ENCODE measurements around the gene HEPHL1.
"Not testable (repeated sequence)": the region's sequence is repeated elsewhere in the genome, so short reads cannot be mapped to it uniquely, and the experiment has no call there.

Gene HEPHL1

DNA sequence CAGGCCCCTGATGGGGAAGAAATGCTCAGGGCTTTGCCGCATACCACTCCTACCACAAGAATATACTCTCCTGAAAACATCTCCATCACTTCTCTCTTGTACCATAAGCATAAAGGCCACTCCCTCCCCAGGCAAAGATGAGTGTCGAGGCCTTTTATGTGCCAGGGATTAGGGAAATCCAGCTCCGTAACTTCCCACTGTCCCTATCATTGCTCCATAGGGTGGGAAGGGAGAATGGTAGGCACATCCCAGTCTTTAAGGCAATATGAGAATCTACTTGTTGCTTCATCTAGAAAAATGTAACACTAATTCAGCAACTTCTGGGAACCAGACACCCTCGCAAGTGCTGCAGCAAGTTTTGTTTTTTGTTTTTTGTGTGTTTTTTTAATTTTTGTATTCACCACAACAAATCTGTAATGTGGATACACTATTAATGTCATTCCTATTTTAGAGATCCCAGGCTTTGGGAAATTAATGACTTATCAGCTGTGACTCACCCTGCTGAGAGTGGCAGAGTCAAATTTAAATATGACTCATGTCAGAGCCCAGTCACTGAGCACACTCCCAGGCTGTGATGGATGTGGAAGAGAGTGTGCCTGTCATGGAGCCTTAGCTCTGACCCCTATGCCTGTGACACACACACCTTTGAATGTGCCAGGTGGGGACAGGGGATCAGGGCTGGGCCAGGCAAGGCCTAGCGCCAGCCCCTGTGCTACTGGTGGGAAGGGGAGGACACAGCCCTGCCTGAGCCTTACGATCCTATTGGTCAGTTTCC lies 130.9 kb downstream of the HEPHL1 start:
- DNase-seq (ENCODE audit: low read depth), result no peak

DNA sequence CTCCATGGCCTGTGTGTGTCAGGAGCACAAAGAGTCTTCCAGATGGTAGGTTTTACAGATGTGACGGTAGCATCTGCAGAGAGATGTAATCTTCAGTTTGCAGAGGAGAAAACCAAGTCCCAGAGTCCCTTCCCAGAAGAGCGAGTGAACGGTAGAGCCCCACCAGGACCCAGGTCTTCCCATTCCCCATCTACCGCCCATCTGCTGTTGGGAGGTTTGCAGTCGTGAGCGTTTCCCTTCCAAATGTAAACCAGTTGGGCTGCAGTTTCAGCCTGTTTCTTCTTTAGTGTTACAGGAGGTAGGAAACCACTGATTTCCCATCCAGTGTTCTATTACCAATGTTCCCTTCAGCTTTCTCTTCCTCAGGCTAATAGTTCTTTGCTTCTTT lies 131.5 kb downstream of the HEPHL1 start:
- DNase-seq (ENCODE audit: low read depth), result no peak

DNA sequence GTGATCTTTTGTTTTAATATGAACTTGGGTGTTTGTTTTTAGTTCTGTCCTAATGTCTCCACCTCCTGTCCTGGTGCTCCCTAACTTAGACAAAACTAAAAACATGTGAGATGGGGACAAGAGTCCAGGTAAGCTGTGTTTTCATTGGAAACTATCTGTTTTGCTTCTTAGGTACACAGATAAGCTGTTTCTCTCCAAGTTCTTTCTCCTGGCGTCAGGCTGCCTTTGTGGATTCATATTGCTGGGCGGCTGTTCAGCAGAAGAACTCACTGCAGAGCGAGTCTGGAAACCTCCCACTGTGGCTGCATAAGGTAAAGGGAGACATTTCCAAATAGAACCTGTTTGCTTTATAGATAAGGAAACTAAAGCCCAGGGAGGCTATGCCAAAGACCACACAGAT lies 132.2 kb downstream of the HEPHL1 start:
- DNase-seq (ENCODE audit: low read depth), result no peak

DNA sequence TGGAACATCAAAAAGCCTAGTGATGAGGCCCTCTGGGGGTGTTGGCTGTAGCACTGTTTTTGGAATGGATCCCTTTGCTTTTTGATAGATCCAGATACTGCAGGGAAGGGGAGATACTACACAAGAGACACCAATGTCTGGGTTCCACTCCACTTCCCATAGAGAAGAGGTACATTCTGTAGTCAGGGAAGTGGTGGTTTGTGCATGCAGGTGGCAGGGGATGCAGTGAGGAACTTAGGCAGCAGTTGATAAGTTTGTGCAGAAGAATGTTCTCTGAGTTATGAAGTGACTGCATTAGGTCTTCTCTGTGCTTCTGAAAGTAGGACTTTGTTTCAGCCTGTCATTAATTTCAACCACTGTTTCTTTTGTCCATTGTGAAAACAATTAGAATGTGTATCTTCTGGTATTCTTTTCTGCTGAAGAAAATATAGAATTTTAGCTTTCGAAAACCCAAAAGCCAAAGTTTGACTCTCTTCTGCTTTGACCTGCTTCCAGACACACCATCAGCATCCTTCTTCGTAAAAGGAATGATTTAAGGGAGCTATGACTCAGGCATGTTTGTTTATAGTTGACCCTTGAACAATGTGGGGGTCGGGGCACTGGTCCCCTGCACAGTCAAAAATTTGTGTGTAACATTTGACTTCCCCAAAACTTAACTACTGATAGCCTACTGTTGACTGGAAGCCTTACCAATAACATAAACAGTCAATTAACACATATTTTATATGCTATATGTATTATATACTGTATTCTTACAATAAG lies 133.1 kb downstream of the HEPHL1 start:
- DNase-seq (ENCODE audit: low read depth), result no peak

DNA sequence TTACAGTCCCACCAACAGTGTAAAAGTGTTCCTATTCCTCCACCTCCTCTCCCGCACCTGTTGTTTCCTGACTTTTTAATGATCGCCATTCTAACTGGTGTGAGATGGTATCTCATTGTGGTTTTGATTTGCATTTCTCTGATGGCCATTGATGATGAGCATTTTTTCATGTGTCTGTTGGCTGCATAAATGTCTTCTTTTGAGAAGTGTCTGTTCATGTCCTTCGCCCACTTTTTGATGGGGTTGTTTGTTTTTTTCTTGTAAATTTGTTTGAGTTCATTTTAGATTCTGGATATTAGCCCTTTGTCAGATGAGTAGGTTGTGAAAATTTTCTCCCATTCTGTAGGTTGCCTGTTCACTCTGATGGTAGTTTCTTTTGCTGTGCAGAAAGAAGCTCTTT lies 136.2 kb downstream of the HEPHL1 start:
- DNase-seq (ENCODE audit: low read depth), result not testable (repeated sequence)

Measured in T-helper 22 cell (primary cell).